PC-3 (cell line): ENCODE data around the gene ICE2. TPM values are rescaled to one million over a fixed set of nuclear protein-coding genes. Genes with fewer than 3 reads are reported as not detected.
A peak's percentile ranks its signal among the peaks of the same experiment; 100 is the strongest.

Experiments
- ATAC-seq: fragments of 200-7000 bp; cut with Tn5 transposase; 2 replicates; pipeline ENCODE4 v1.9.1; 2020; ENCODE audit warnings: mild to moderate bottlenecking, moderate library complexity
- BruUV-seq: library from RNA; stranded (reverse); fragments of 400-500 nt; replicated peaks from 2 replicates; lab custom pipeline; 2021; lab: Mats Ljungman, UMichigan
- CTCF ChIA-PET: fragments of 300-600 bp; sonication (Branson Sonifier 250); formaldehyde crosslinking; loops from one replicate; lab custom pipeline; 2022; ENCODE audit warnings: antibody characterized with exemption; lab: Charles Lee
- POLR2A ChIA-PET: fragments of 300-600 bp; sonication (Branson Sonifier 250); formaldehyde crosslinking; loops from one replicate; lab custom pipeline; 2022; ENCODE audit warnings: antibody characterized with exemption; ENCODE audit not compliant: unreplicated experiment; lab: Charles Lee
- DNase-seq: peaks from one replicate; pipeline ENCODE4 v3.0.0-alpha.2; 2015
- H2AFZ ChIP-seq: fragments of 300-600 bp; sonication (generic); 2 replicates; pipeline ENCODE4 v1.6.0; 2016; ENCODE audit warnings: antibody characterized with exemption, low read length
- H3F3A ChIP-seq: fragments of 300-600 bp; sonication (generic); one replicate; pipeline ENCODE4 v1.6.0; 2017; ENCODE audit warnings: antibody characterized with exemption, low read length, control low read depth, mild to moderate bottlenecking; ENCODE audit not compliant: unreplicated experiment
- H3K27ac ChIP-seq: fragments of 300-600 bp; sonication (generic); 2 replicates; pipeline ENCODE4 v1.5.1; 2016; ENCODE audit warnings: mild to moderate bottlenecking, low read length
- H3K27me3 ChIP-seq: fragments of 300-600 bp; sonication (generic); 2 replicates; pipeline ENCODE4 v1.6.1; 2016; ENCODE audit warnings: low read length, mixed read lengths
- H3K36me3 ChIP-seq: fragments of 300-600 bp; sonication (generic); 2 replicates; pipeline ENCODE4 v1.6.1; 2016; ENCODE audit warnings: low read depth, mixed run types, low read length, mixed read lengths
- H3K4me1 ChIP-seq: fragments of 300-600 bp; sonication (generic); 2 replicates; pipeline ENCODE4 v1.5.1; 2016; ENCODE audit warnings: low read length; ENCODE audit not compliant: insufficient read depth
- H3K4me2 ChIP-seq: fragments of 300-600 bp; sonication (generic); 2 replicates; pipeline ENCODE4 v1.6.0; 2016; ENCODE audit warnings: low read length
- H3K4me3 ChIP-seq: fragments of 300-600 bp; sonication (generic); 2 replicates; pipeline ENCODE4 v1.5.1; 2016; ENCODE audit warnings: mild to moderate bottlenecking, low read length, mixed read lengths
- H3K79me2 ChIP-seq: fragments of 300-600 bp; sonication (generic); 2 replicates; pipeline ENCODE4 v1.6.1; 2017; ENCODE audit warnings: low read length, mixed read lengths
- H3K9ac ChIP-seq: fragments of 300-600 bp; sonication (generic); 2 replicates; pipeline ENCODE4 v1.6.0; 2016; ENCODE audit warnings: mild to moderate bottlenecking, low read length
- H3K9me2 ChIP-seq: fragments of 300-600 bp; sonication (generic); replicated peaks from 2 replicates; pipeline ENCODE4 v1.6.1; 2016; ENCODE audit warnings: mixed run types, low read length, mixed read lengths
- H3K9me3 ChIP-seq: fragments of 300-600 bp; sonication (generic); 2 replicates; pipeline ENCODE4 v1.6.1; 2016; ENCODE audit warnings: low read length, mixed read lengths
- H4K20me1 ChIP-seq: fragments of 300-600 bp; sonication (generic); 2 replicates; pipeline ENCODE4 v1.6.1; 2016; ENCODE audit warnings: low read length, mixed read lengths
- CTCF ChIP-seq: fragments of 300-600 bp; sonication (generic); conservative IDR thresholded peaks from 2 replicates; pipeline ENCODE4 v1.5.1; 2017; ENCODE audit warnings: antibody characterized with exemption, low read depth, mild to moderate bottlenecking, low read length
- EZH2 ChIP-seq: fragments of 300-600 bp; sonication (generic); IDR thresholded peaks from one replicate; pipeline ENCODE4 v1.6.1; 2017; ENCODE audit warnings: antibody characterized with exemption, mild to moderate bottlenecking, low read length; ENCODE audit not compliant: unreplicated experiment
- EZH2phosphoT487 ChIP-seq: fragments of 300-600 bp; sonication (generic); IDR thresholded peaks from 2 replicates; pipeline ENCODE4 v1.6.1; 2018; ENCODE audit warnings: mild to moderate bottlenecking, antibody characterized with exemption, low read length, borderline replicate concordance
- intact Hi-C: fragments of 100-400 bp; cut with micrococcal nuclease; formaldehyde crosslinking; loops from 2 replicates; pipeline ENCODE4 v1.9.0; 2023
- total RNA-seq: library from RNA; depleted of rRNA; stranded (reverse); fragments of >200 nt; gene quantifications from 2 replicates; pipeline ENCODE4 v1.2.3, GENCODE V29; 2014

ICE2 gene
- total RNA-seq, 1 experiment from 2014 or later = 14.8 TPM

GRCh38 chr15:60476713-60477112 lies 2.2 kb downstream of the ICE2 start:
- Histone ChIP-seq H3K27me3 (no peaks in the 10 kb centered on the region), H3K9ac (no peak overlapping the region), H4K20me1 (no peaks in the 10 kb centered on the region; the same call in 1 of the 2 replicates), H2AFZ (no peak overlapping the region), H3K9me2 (no peaks in the 10 kb centered on the region), H3K9me3 (no peaks in the 10 kb centered on the region), H3K79me2 (peaks cover 43% of the 10 kb centered on the region), H3F3A (no peaks in the 10 kb centered on the region), H3K4me1 (peaks cover 33% of the 10 kb centered on the region), H3K27ac (no peak overlapping the region), H3K4me2 (peak overlapping the region; percentile 99), H3K36me3 (peaks cover 4% of the 10 kb centered on the region; the same call in 1 of the 2 replicates), H3K4me3 (peak overlapping the region; percentile 96)
- ChIA-PET POLR2A (interaction anchor here (0.6 kb wide), 1 partner anchor 79 kb away, joined by 35 read pairs; the partner anchor contains the start of gene ANXA2), CTCF (no interaction called here)
- no TSS peak for BruUV-seq
- TF ChIP-seq EZH2phosphoT487 = no peak
- no peak for TF ChIP-seq EZH2
- no peak for TF ChIP-seq CTCF
- intact Hi-C loops = loop anchor here (5.0 kb wide), 1 partner anchor 69 kb away; no protein-coding TSS in a partner anchor
- no peak for ATAC-seq
- DNase-seq = peak; percentile 13

- ChIA-PET CTCF (no interaction called here), POLR2A (no interaction called here)
- ATAC-seq (no peak), DNase-seq (no peak)
- no peaks in the 10 kb centered on the region; the same call in 1 of the 2 replicates for H4K20me1 ChIP-seq
- H3K27ac ChIP-seq = no peak overlapping the region
- TF ChIP-seq EZH2 (no peak), EZH2phosphoT487 (no peak), CTCF (no peak)
- peaks cover 32% of the 10 kb centered on the region for H3K4me1 ChIP-seq
- no peak overlapping the region for H3K4me2 ChIP-seq
- H3F3A ChIP-seq = no peaks in the 10 kb centered on the region
- intact Hi-C loops = no loop called here
- no peak overlapping the region for H2AFZ ChIP-seq
- no peaks in the 10 kb centered on the region for H3K9me2 ChIP-seq
- H3K79me2 ChIP-seq = peaks cover 42% of the 10 kb centered on the region
- BruUV-seq = no TSS peak
- peaks cover 10% of the 10 kb centered on the region; the same call in 1 of the 2 replicates for H3K36me3 ChIP-seq
- no peak overlapping the region for H3K4me3 ChIP-seq
- H3K9me3 ChIP-seq = no peaks in the 10 kb centered on the region
- no peaks in the 10 kb centered on the region for H3K27me3 ChIP-seq
- no peak overlapping the region for H3K9ac ChIP-seq
Observed at GRCh38 chr15:60473135-60473534, 5.8 kb downstream of the ICE2 start.

GRCh38 chr15:60471314-60471713 lies 7.6 kb downstream of the ICE2 start:
- Histone ChIP-seq H3K4me3 (no peak overlapping the region), H3K4me1 (peaks cover 14% of the 10 kb centered on the region), H3K36me3 (peaks cover 13% of the 10 kb centered on the region), H2AFZ (no peak overlapping the region), H3F3A (no peaks in the 10 kb centered on the region), H3K79me2 (peaks cover 24% of the 10 kb centered on the region), H3K27ac (no peak overlapping the region), H3K9me3 (no peaks in the 10 kb centered on the region), H3K9ac (no peak overlapping the region), H4K20me1 (no peaks in the 10 kb centered on the region; the same call in 1 of the 2 replicates), H3K9me2 (no peaks in the 10 kb centered on the region), H3K4me2 (no peak overlapping the region), H3K27me3 (no peaks in the 10 kb centered on the region)
- ChIA-PET POLR2A (no interaction called here), CTCF (interaction anchor here (0.7 kb wide), 1 partner anchor 56 kb away, joined by 4 read pairs; no protein-coding TSS in a partner anchor)
- DNase-seq (no peak), ATAC-seq (no peak)
- intact Hi-C loops = no loop called here
- TF ChIP-seq EZH2 (no peak), EZH2phosphoT487 (no peak), CTCF (no peak)
- BruUV-seq = no TSS peak
